Uterus (tissue), 2 donors: Measurements from ENCODE around the gene GINM1.

Source experiments
- POLR2A ChIP-seq, 2 donors: fragments of 450-650 bp; IDR thresholded peaks; one replicate each; pipeline ENCODE4 v1.6.1; 2016; ENCODE audit warnings: antibody characterized with exemption in 2 of 2, mild to moderate bottlenecking in 1 of 2, moderate library complexity in 1 of 2
- TF ChIP-seq, protein P1 (sequence below), 4 experiments: fragments of 200-600 bp in 2 of 4; fragments of 450-650 bp in 2 of 4; sonication (generic) in 2 of 4; IDR thresholded peaks; one replicate each; pipeline ENCODE4 v1.5.1; 2016 to 2019; ENCODE audit warnings: antibody characterized with exemption in 4 of 4, mild to moderate bottlenecking in 2 of 4, moderate library complexity in 1 of 4

GRCh38 chr6:149529650-149530049 is 36.5 kb upstream of the GINM1 start:
- TF ChIP-seq, protein P1, sequence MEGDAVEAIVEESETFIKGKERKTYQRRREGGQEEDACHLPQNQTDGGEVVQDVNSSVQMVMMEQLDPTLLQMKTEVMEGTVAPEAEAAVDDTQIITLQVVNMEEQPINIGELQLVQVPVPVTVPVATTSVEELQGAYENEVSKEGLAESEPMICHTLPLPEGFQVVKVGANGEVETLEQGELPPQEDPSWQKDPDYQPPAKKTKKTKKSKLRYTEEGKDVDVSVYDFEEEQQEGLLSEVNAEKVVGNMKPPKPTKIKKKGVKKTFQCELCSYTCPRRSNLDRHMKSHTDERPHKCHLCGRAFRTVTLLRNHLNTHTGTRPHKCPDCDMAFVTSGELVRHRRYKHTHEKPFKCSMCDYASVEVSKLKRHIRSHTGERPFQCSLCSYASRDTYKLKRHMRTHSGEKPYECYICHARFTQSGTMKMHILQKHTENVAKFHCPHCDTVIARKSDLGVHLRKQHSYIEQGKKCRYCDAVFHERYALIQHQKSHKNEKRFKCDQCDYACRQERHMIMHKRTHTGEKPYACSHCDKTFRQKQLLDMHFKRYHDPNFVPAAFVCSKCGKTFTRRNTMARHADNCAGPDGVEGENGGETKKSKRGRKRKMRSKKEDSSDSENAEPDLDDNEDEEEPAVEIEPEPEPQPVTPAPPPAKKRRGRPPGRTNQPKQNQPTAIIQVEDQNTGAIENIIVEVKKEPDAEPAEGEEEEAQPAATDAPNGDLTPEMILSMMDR (IDR thresholded peaks at IDR 0.05), result no peak
- TF ChIP-seq POLR2A (IDR thresholded peaks at IDR 0.05), result no peak
